Fibroblast of lung (primary cell): ENCODE measurements around the gene IFT81. TPM values are rescaled to one million over a fixed set of nuclear protein-coding genes. Genes with fewer than 3 reads are reported as not detected.
"Not testable (repeated sequence)": the region's sequence is repeated elsewhere in the genome, so short reads cannot be mapped to it uniquely, and the experiment has no call there.

Source experiments
- DNase-seq, 2 donors: peaks; one replicate each; pipeline versions ENCODE4 v3.0.0 to v3.0.0-alpha.2; 2010; ENCODE audit warnings: low read depth in 2 of 2
- H2AFZ ChIP-seq: 2 replicates; pipeline ENCODE4 v1.5.1; 2012; ENCODE audit warnings: low read length, control low read depth, inconsistent platforms
- H3K27ac ChIP-seq: 2 replicates; pipeline ENCODE4 v1.5.1; 2011; ENCODE audit warnings: low read length, control low read depth; ENCODE audit not compliant: insufficient read depth
- H3K27me3 ChIP-seq: 2 replicates; pipeline ENCODE4 v1.5.1; 2011; ENCODE audit warnings: mild to moderate bottlenecking, low read length; ENCODE audit not compliant: control insufficient read depth, insufficient read depth
- H3K36me3 ChIP-seq: 2 replicates; pipeline ENCODE4 v1.5.1; 2011; ENCODE audit warnings: low read length; ENCODE audit not compliant: control insufficient read depth, insufficient read depth
- H3K4me1 ChIP-seq: 2 replicates; pipeline ENCODE4 v1.5.1; 2011; ENCODE audit warnings: low read length; ENCODE audit not compliant: control insufficient read depth, insufficient read depth; ENCODE audit errors: extremely low read depth
- H3K4me2 ChIP-seq: 2 replicates; pipeline ENCODE4 v1.5.1; 2011; ENCODE audit warnings: low read length, control low read depth; ENCODE audit not compliant: insufficient read depth; ENCODE audit errors: extremely low read depth
- H3K4me3 ChIP-seq, 4 experiments: fragments of 200-600 bp in 1 of 4; sonication (generic) in 1 of 4; replicated peaks in 1 of 4; 2 replicates each; pipeline ENCODE4 v1.5.1; 2011 to 2016; ENCODE audit warnings: low read length in 4 of 4, low read depth in 3 of 4, mild to moderate bottlenecking in 3 of 4, control low read depth in 2 of 4, inconsistent platforms in 1 of 4, mixed read lengths in 1 of 4; ENCODE audit not compliant: insufficient read depth in 1 of 4; ENCODE audit errors: control extremely low read depth in 1 of 4
- H3K79me2 ChIP-seq: 2 replicates; pipeline ENCODE4 v1.5.1; 2012; ENCODE audit warnings: mild to moderate bottlenecking, low read length, inconsistent platforms; ENCODE audit not compliant: control insufficient read depth, insufficient read depth
- H3K9ac ChIP-seq: 2 replicates; pipeline ENCODE4 v1.5.1; 2011; ENCODE audit warnings: mild to moderate bottlenecking, low read length, control low read depth; ENCODE audit not compliant: insufficient read depth
- H3K9me3 ChIP-seq: 2 replicates; pipeline ENCODE4 v1.5.1; 2012; ENCODE audit warnings: low read depth, low read length; ENCODE audit not compliant: control insufficient read depth, insufficient read depth
- H4K20me1 ChIP-seq: 2 replicates; pipeline ENCODE4 v1.5.1; 2011; ENCODE audit warnings: low read length; ENCODE audit not compliant: control insufficient read depth, insufficient read depth; ENCODE audit errors: extremely low read depth
- CTCF ChIP-seq, 2 donors: IDR thresholded peaks in 1 of 2; conservative IDR thresholded peaks in 1 of 2; 1 replicate in 1 of 2; 2 replicates in 1 of 2; pipeline ENCODE4 v1.5.1; 2011 to 2012; ENCODE audit warnings: low read length in 2 of 2, control low read depth in 1 of 2, inconsistent platforms in 1 of 2, low read depth in 1 of 2, mild to moderate bottlenecking in 1 of 2
- EZH2 ChIP-seq: IDR thresholded peaks from 2 replicates; pipeline ENCODE4 v1.5.1; 2012; ENCODE audit warnings: low read length, control low read depth, mild to moderate bottlenecking; ENCODE audit errors: missing control alignments
- polyA plus RNA-seq, 2 donors: library from polyadenylated mRNA; depleted of rRNA in 1 of 2; stranded (reverse) in 1 of 2; unstranded in 1 of 2; fragments of >200 nt; gene quantifications; 2 replicates each; pipeline ENCODE4 v1.2.1, GENCODE V29; 2011 to 2012; ENCODE audit warnings: missing spikeins in 1 of 2
- total RNA-seq: library from RNA; depleted of rRNA; stranded (reverse); fragments of >200 nt; gene quantifications from 2 replicates; pipeline ENCODE4 v1.2.1, GENCODE V29; 2014

Gene IFT81
- total and polyA plus RNA-seq, 2 donors (not counting 1 experiment from before 2014, with no cell fraction given): 17.7 to 23.6 TPM

- Histone ChIP-seq H3K9me3 (no peaks in the 10 kb centered on the region), H4K20me1 (no peaks in the 10 kb centered on the region), H3K4me3 (no peak overlapping the region), H3K9ac (no peak overlapping the region), H3K4me2 (no peak overlapping the region), H3K79me2 (no peaks in the 10 kb centered on the region), H3K27ac (no peak overlapping the region), H3K27me3 (no peaks in the 10 kb centered on the region), H3K36me3 (no peaks in the 10 kb centered on the region), H3K4me1 (no peaks in the 10 kb centered on the region), H2AFZ (no peak overlapping the region)
- TF ChIP-seq EZH2 (no peak), CTCF (conservative IDR thresholded peaks at IDR 0.05 in 1 of 2, IDR thresholded peaks at IDR 0.05 in 1 of 2; ENCODE audit: low read depth in 1 of 2, low read length in 2 of 2) (no peak)
- DNase-seq: no peak
Measured at GRCh38 chr12:110115675-110116074, 8.5 kb upstream of the IFT81 start.

- H3K27ac ChIP-seq: no peak overlapping the region
- no peaks in the 10 kb centered on the region for H3K4me1 ChIP-seq
- no peaks in the 10 kb centered on the region for H3K9me3 ChIP-seq
- H3K9ac ChIP-seq: no peak overlapping the region
- H3K4me2 ChIP-seq: no peak overlapping the region
- H3K79me2 ChIP-seq: no peaks in the 10 kb centered on the region
- TF ChIP-seq EZH2 (no peak), CTCF (conservative IDR thresholded peaks at IDR 0.05 in 1 of 2, IDR thresholded peaks at IDR 0.05 in 1 of 2; ENCODE audit: low read depth in 1 of 2, low read length in 2 of 2) (no peak)
- H2AFZ ChIP-seq: no peak overlapping the region
- H3K27me3 ChIP-seq: no peaks in the 10 kb centered on the region
- H3K4me3 ChIP-seq: no peak overlapping the region
- H4K20me1 ChIP-seq: no peaks in the 10 kb centered on the region
- no peak for DNase-seq
- H3K36me3 ChIP-seq: no peaks in the 10 kb centered on the region
Measured at GRCh38 chr12:110116623-110117022, 7.5 kb upstream of the IFT81 start.

GRCh38 chr12:110117210-110117609, 6.9 kb upstream of the IFT81 start:
- H3K9ac ChIP-seq, H3K4me1 ChIP-seq, H3K27ac ChIP-seq, H2AFZ ChIP-seq, H4K20me1 ChIP-seq, H3K4me2 ChIP-seq, DNase-seq, H3K27me3 ChIP-seq, H3K79me2 ChIP-seq, H3K9me3 ChIP-seq, H3K36me3 ChIP-seq, H3K4me3 ChIP-seq: not testable (repeated sequence)
- peak; percentile 20 to 23 for TF ChIP-seq CTCF (conservative IDR thresholded peaks at IDR 0.05 in 1 of 2, IDR thresholded peaks at IDR 0.05 in 1 of 2; ENCODE audit: low read depth in 1 of 2, low read length in 2 of 2)
